Psoas muscle (tissue), 8 donors: ENCODE measurements around the gene PREX1. TPM values are rescaled to one million over a fixed set of nuclear protein-coding genes. Genes with fewer than 3 reads are reported as not detected.
A peak's percentile ranks its signal among the peaks of the same experiment; 100 is the strongest.
"Not testable (repeated sequence)": the region's sequence is repeated elsewhere in the genome, so short reads cannot be mapped to it uniquely, and the experiment has no call there.

ENCODE experiments used
- ATAC-seq, 4 donors: fragments of 200-7000 bp; cut with Tn5 transposase; one replicate each; pipeline ENCODE4 v1.9.1; 2020; ENCODE audit warnings: moderate library complexity in 3 of 4, mild to moderate bottlenecking in 2 of 4
- DNase-seq, 2 donors: peaks; one replicate each; pipeline ENCODE4 v3.0.0-alpha.2; 2020
- H3K27ac ChIP-seq: fragments of 200-600 bp; one replicate; pipeline ENCODE4 v1.8.0; 2022
- H3K27me3 ChIP-seq, 3 donors: fragments of 200-600 bp in 1 of 3; one replicate each; pipeline versions ENCODE4 v1.6.1 to v1.8.0; 2013 to 2022; ENCODE audit warnings: low read length in 2 of 3, mild to moderate bottlenecking in 2 of 3, moderate library complexity in 1 of 3; ENCODE audit not compliant: insufficient read depth in 3 of 3
- H3K36me3 ChIP-seq, 2 donors: fragments of 200-600 bp in 1 of 2; one replicate each; pipeline versions ENCODE4 v1.6.1 to v1.8.0; 2013 to 2022; ENCODE audit warnings: low read depth in 1 of 2, mild to moderate bottlenecking in 1 of 2, moderate library complexity in 1 of 2; ENCODE audit not compliant: insufficient read depth in 1 of 2
- H3K4me1 ChIP-seq: fragments of 200-600 bp; one replicate; pipeline ENCODE4 v1.8.0; 2022
- H3K4me3 ChIP-seq: fragments of 200-600 bp; one replicate; pipeline ENCODE4 v1.8.0; 2022; ENCODE audit warnings: mild to moderate bottlenecking
- H3K9me3 ChIP-seq: fragments of 200-600 bp; one replicate; pipeline ENCODE4 v1.8.0; 2022
- WGBS, 3 donors: extraction: QIAGEN DNeasy Blood & Tissue Kit; methylation state at CpG; one replicate each; pipeline versions ENCODE4 v1.1.6 to v1.1.7; 2013; 5-methylcytosine and 5-hydroxymethylcytosine counted together
- intact Hi-C, 2 donors: fragments of 100-400 bp; cut with DNase I; formaldehyde crosslinking; loops; one replicate each; pipeline versions ENCODE4 v1.11.0 to v1.14.2; 2022
- polyA plus RNA-seq, 3 donors: library from polyadenylated mRNA; stranded (reverse); fragments of 200-250 nt; gene quantifications; one replicate each; pipeline ENCODE4 v1.2.3, GENCODE V29; 2013
- total RNA-seq, 4 donors: library from RNA; stranded (reverse); fragmentation: NEBNext Ultra II Directional in 2 of 4; extraction: Animal tissue kit (Norgen Biotek cat#: 25700) in 2 of 4; gene quantifications; one replicate each; pipeline versions ENCODE4 v1.2.1 to v1.2.4, GENCODE V29; 2021 to 2023
- TF ChIP-seq, protein P1 (sequence below): fragments of 200-600 bp; IDR thresholded peaks from one replicate; pipeline ENCODE4 v1.8.0; 2022; ENCODE audit warnings: antibody characterized with exemption
- donor health status: healthy with polysubstance abuse.
- donor health status: DM: no; HTN: no; CAD: no; lungs with moderate emphysema.
- donor health status: Bipolar disorder and iron deficiency.
- donor health status: healthy.
- donor health status: DM: yes; HTN: yes; CAD: no.
- donor health status: DM: no; HTN: no; CAD: no.
- donor health status: DM: no; HTN: no; CAD: no.
- donor health status: DM: yes; HTN: yes; CAD: no.

Gene PREX1
- total and polyA plus RNA-seq, 7 donors: 2.5 to 8.3 (median 5.3) TPM

- DNase-seq (no peak), ATAC-seq (no peak)
- 36 to 59% (median 43%) methylated on average over 3 of the region's 3 CpGs for WGBS, 3 donors
- Histone ChIP-seq H3K27me3 (no peaks in the 10 kb centered on the region), H3K4me3 (no peak overlapping the region), H3K4me1 (no peaks in the 10 kb centered on the region), H3K9me3 (no peaks in the 10 kb centered on the region), H3K27ac (no peak overlapping the region), H3K36me3 (no peaks in the 10 kb centered on the region)
- TF ChIP-seq, protein P1, sequence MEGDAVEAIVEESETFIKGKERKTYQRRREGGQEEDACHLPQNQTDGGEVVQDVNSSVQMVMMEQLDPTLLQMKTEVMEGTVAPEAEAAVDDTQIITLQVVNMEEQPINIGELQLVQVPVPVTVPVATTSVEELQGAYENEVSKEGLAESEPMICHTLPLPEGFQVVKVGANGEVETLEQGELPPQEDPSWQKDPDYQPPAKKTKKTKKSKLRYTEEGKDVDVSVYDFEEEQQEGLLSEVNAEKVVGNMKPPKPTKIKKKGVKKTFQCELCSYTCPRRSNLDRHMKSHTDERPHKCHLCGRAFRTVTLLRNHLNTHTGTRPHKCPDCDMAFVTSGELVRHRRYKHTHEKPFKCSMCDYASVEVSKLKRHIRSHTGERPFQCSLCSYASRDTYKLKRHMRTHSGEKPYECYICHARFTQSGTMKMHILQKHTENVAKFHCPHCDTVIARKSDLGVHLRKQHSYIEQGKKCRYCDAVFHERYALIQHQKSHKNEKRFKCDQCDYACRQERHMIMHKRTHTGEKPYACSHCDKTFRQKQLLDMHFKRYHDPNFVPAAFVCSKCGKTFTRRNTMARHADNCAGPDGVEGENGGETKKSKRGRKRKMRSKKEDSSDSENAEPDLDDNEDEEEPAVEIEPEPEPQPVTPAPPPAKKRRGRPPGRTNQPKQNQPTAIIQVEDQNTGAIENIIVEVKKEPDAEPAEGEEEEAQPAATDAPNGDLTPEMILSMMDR: no peak
- intact Hi-C loops: no loop called here
Measured at GRCh38 chr20:48813446-48813747, 14.4 kb downstream of the PREX1 start.

- DNase-seq (no peak), ATAC-seq (no peak)
- H3K4me3 ChIP-seq: no peak overlapping the region
- no peaks in the 10 kb centered on the region for H3K4me1 ChIP-seq
- WGBS, 3 donors: 66 to 73% (median 69%) methylated on average over 15 of the region's 15 CpGs
- intact Hi-C loops: no loop called here
- TF ChIP-seq, protein P1: no peak
- H3K36me3 ChIP-seq: no peaks in the 10 kb centered on the region
- H3K27me3 ChIP-seq: no peaks in the 10 kb centered on the region
- no peaks in the 10 kb centered on the region for H3K9me3 ChIP-seq
- H3K27ac ChIP-seq: no peak overlapping the region
Measured at GRCh38 chr20:48812600-48813445, 15.0 kb downstream of the PREX1 start.

- H3K9me3 ChIP-seq, H3K27me3 ChIP-seq, H3K27ac ChIP-seq, H3K4me1 ChIP-seq, DNase-seq, intact Hi-C loops, ATAC-seq, H3K36me3 ChIP-seq, H3K4me3 ChIP-seq: not testable (repeated sequence)
- 91 to 96% (median 93%) methylated on average over 1 of the region's 1 CpG for WGBS, 3 donors
Measured at GRCh38 chr20:48812114-48812513, 15.7 kb downstream of the PREX1 start.

DNA sequence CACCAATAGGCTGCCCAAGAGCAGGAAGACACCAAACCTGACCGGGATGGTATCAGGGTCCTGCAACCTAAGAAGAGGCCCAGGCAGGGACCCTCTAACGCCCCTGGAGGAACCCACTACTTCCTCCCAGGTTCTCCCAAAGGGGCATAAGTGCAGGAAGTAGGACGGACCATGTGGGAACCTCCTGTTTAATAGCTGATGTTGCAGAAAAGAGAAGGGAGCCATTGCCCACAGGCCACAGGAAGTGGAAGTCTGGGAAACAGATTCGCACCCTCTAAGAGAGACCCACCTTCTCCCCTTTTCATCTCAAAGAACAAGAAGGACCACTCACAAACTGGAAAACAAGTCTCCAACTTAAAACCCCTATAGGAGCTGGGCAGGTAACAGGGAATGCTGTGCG is 18.1 kb downstream of the PREX1 start:
- DNase-seq (no peak), ATAC-seq (no peak)
- H3K36me3 ChIP-seq: no peaks in the 10 kb centered on the region
- 78 to 81% (median 81%) methylated on average over 5 of the region's 5 CpGs for WGBS, 3 donors
- no peaks in the 10 kb centered on the region for H3K4me1 ChIP-seq
- H3K4me3 ChIP-seq: no peak overlapping the region
- H3K27ac ChIP-seq: no peak overlapping the region
- H3K9me3 ChIP-seq: no peaks in the 10 kb centered on the region
- H3K27me3 ChIP-seq: no peaks in the 10 kb centered on the region
- intact Hi-C loops: no loop called here
- TF ChIP-seq, protein P1: no peak

DNA sequence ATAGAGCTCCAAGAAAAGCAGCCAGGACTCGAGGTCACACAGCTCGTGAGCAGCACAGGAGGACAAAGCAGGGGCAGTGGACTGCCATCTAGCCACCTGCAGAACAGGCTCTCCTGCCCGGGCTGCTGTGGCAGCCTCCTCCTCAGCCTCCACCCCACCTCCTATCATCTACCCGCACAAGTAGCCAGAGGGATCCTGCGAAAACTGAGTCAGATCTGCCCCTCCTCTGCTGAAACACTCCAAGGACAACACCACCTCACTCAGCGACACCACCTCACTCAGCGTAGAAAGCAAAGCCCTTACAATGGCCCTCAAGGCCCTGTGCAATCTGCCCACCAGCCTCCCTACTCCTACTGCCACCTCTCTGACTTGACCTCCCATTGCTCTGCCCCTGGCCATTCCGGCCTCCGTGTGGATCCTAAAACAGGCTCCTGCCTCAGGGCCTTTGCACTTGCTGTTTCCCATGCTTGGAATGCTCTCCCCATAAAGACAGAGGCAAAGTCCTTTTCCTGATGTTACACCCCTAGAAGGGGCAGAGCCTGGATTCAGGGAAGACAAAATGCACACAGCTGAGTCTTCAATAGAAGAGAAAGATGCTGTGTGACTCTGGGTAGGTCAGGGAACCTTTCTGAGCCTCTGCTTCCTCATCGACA is 19.3 kb downstream of the PREX1 start:
- Histone ChIP-seq H3K9me3 (no peaks in the 10 kb centered on the region), H3K4me1 (no peaks in the 10 kb centered on the region), H3K27ac (no peak overlapping the region), H3K4me3 (no peak overlapping the region), H3K27me3 (no peaks in the 10 kb centered on the region), H3K36me3 (no peaks in the 10 kb centered on the region)
- peak in 1 of 4 donors; percentile 9 for ATAC-seq
- intact Hi-C loops: no loop called here
- TF ChIP-seq, protein P1: no peak
- WGBS, 3 donors: 77 to 84% (median 82%) methylated on average over 10 of the region's 10 CpGs
- no peak for DNase-seq
